ENCODE data around the gene YBEY. TPM values are rescaled to one million over a fixed set of nuclear protein-coding genes. Genes with fewer than 3 reads are reported as not detected.

YBEY gene
- total and polyA plus RNA-seq, 2 of the 13 experiments (the other 11 are each of a cell fraction or from before 2014, with no cell fraction given) = 6.5 to 8.9 TPM

DNA sequence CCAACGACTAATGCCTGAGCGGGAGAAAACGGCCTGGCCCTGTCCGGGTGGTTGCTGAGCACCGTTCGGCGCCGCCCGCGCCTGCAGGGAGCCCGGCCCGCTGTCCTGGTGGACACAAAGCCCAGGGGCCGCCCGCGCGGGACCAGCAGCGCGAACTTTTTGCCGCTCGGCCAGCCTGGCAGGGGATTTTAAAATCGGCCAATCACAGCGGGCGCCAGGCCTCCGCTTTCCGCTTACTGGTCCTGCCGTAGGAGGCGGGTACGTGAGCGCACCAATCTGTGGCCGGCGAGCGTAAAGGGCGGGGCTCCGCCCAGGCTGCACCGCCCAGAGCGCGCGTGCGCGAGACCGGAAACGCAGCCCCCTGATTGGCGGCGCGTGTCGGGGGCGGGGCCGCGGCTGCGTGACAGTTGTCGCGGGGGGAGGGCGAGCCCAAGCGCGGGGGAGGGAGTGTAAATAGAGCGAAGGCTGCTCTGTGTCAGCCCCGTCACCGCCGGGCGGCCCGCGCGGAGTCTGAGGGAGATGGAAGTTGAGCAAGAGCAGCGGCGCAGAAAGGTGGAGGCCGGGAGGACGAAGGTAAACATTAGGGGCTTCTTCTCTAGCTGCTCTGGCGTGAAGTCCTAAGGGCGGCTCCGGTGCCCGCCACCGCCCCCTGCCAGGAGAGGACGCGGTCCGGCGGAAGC is 37.7 kb downstream of the YBEY start, which contains the start of the genes C21orf58 and PCNT (continued):
- no peak for TF ChIP-seq ZNF30 (CRISPR knock-in tag; IDR thresholded peaks at IDR 0.05)
- no peak for TF ChIP-seq ZKSCAN5 (CRISPR knock-in tag; IDR thresholded peaks at IDR 0.05)
- no peak for TF ChIP-seq CHCHD3 (CRISPR knock-in tag; IDR thresholded peaks at IDR 0.05)
- peak; percentile 0; the same call in 1 of the 2 replicates for TF ChIP-seq ZSCAN29 (CRISPR knock-in tag; conservative IDR thresholded peaks at IDR 0.05)
- peak; percentile 64 for TF ChIP-seq MAX (IDR thresholded peaks at IDR 0.05)
- TF ChIP-seq SIN3A (IDR thresholded peaks at IDR 0.05; ENCODE audit: borderline replicate concordance, low read depth, low read length) = no peak
- TF ChIP-seq ZNF773 (CRISPR knock-in tag; IDR thresholded peaks at IDR 0.05; ENCODE audit: borderline replicate concordance) = peak; percentile 14; the same call in 1 of the 2 replicates
- no peak for TF ChIP-seq ZFP36 (IDR thresholded peaks at IDR 0.05; ENCODE audit: borderline replicate concordance, low read depth, low read length, partially characterized antibody)
- peak; percentile 95 for TF ChIP-seq NFYC (CRISPR knock-in tag; IDR thresholded peaks at IDR 0.05)
- no peak for TF ChIP-seq ZNF382 (CRISPR knock-in tag; IDR thresholded peaks at IDR 0.05; ENCODE audit: borderline replicate concordance)
- TF ChIP-seq ZNF619 (CRISPR knock-in tag; IDR thresholded peaks at IDR 0.05) = no peak; the same call in 1 of the 2 replicates

DNA sequence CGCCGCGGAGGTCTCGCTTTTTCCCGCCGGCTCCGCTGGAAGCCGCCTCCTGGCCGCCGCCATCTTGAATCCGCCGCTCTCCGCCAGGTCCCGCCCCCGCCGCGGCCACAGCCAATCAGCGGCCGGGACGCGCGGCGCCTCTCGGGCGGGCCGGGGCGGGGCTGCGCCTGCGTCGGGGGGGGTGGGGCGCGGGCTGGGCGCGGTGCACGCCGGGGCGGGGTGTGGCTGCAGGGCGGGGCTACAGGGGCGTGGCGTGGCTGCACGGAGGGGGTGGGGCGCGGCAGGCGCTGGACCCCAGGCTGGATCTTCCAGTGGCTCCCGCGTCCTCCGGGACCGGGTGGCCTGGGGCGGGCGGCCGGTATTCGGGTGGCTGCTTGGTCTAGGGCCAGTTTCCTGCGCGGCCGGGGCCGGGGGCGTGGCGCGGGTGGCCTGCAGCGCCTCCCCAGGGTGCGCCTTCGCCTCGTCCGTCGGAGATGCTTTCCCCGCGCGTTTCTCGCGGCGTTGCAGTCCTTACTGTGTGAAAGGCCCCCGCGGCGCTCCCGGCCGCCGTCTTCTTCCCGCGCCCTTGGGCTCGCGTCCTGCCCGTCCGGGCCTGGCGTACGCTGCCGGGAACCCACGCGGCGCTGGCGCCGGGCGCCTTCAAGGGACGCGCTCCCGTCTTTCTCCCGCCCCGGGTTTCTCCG is 38.4 kb downstream of the YBEY start:
- H3K9me3 ChIP-seq (ENCODE audit: low read length) = no peaks in the 10 kb centered on the region
- CTCF ChIA-PET (ENCODE audit: low intra/inter-chr PET ratio, low total read pairs) = no interaction called here
- TF ChIP-seq ZNF776 (CRISPR knock-in tag; IDR thresholded peaks at IDR 0.05) = peak; percentile 11; the same call in 1 of the 2 replicates
- peak in 1 of 2 experiments; percentile 54; a peak in 2 of 4 replicates for TF ChIP-seq POLR2A (IDR thresholded peaks at IDR 0.05; ENCODE audit: insufficient read depth in 1 of 2, low read depth in 2 of 2, low read length in 2 of 2)
- TF ChIP-seq CC2D1A (CRISPR knock-in tag; IDR thresholded peaks at IDR 0.05) = no peak
- TF ChIP-seq, protein P1, sequence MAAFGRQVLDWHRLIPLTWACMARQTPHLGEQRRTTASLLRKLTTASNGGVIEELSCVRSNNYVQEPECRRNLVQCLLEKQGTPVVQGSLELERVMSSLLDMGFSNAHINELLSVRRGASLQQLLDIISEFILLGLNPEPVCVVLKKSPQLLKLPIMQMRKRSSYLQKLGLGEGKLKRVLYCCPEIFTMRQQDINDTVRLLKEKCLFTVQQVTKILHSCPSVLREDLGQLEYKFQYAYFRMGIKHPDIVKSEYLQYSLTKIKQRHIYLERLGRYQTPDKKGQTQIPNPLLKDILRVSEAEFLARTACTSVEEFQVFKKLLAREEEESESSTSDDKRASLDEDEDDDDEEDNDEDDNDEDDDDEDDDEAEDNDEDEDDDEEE (CRISPR knock-in tag; IDR thresholded peaks at IDR 0.05) = 0 out of 2 replicates have a peak, but pooled peaks have one; percentile 13
- TF ChIP-seq, protein P2, sequence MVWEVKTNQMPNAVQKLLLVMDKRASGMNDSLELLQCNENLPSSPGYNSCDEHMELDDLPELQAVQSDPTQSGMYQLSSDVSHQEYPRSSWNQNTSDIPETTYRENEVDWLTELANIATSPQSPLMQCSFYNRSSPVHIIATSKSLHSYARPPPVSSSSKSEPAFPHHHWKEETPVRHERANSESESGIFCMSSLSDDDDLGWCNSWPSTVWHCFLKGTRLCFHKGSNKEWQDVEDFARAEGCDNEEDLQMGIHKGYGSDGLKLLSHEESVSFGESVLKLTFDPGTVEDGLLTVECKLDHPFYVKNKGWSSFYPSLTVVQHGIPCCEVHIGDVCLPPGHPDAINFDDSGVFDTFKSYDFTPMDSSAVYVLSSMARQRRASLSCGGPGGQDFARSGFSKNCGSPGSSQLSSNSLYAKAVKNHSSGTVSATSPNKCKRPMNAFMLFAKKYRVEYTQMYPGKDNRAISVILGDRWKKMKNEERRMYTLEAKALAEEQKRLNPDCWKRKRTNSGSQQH (CRISPR knock-in tag; IDR thresholded peaks at IDR 0.05; ENCODE audit: low read depth) = 0 out of 2 replicates have a peak, but pooled peaks have one; percentile 4
- TF ChIP-seq, protein P3, sequence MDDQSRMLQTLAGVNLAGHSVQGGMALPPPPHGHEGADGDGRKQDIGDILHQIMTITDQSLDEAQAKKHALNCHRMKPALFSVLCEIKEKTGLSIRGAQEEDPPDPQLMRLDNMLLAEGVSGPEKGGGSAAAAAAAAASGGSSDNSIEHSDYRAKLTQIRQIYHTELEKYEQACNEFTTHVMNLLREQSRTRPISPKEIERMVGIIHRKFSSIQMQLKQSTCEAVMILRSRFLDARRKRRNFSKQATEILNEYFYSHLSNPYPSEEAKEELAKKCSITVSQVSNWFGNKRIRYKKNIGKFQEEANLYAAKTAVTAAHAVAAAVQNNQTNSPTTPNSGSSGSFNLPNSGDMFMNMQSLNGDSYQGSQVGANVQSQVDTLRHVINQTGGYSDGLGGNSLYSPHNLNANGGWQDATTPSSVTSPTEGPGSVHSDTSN (CRISPR knock-in tag; IDR thresholded peaks at IDR 0.05; ENCODE audit: borderline replicate concordance) = 0 out of 2 replicates have a peak, but pooled peaks have one; percentile 42
- TF ChIP-seq TAF1 (CRISPR knock-in tag; IDR thresholded peaks at IDR 0.05) = peak; percentile 52; the same call in 1 of the 2 replicates

More for the DNA sequence above, 38.4 kb downstream of the YBEY start:
- H2AFZ ChIP-seq (ENCODE audit: low read length) = no peak overlapping the region
- FAIRE-seq (no peak), DNase-seq (ENCODE audit: low spot score) (peak; percentile 42), ATAC-seq (peak; percentile 68)
- WGBS (ENCODE audit: low lambda C conversion rate) = 0% methylated on average over 3 of the region's 98 CpGs
- H3K9ac ChIP-seq (ENCODE audit: insufficient read depth, low read depth, low read length) = peak overlapping the region; percentile 94
- H3K4me2 ChIP-seq (ENCODE audit: low read depth, low read length) = peak overlapping the region; percentile 100
- TSS peak; percentile 62 for BruUV-seq (replicated peaks)
- peak overlapping the region; percentile 99 for H3K27ac ChIP-seq (ENCODE audit: extremely low read length, insufficient read depth, low read length)
- no peaks in the 10 kb centered on the region for H4K20me1 ChIP-seq (ENCODE audit: insufficient read depth, low read length)
- no peaks in the 10 kb centered on the region; a peak in 1 of 5 replicates for H3K27me3 ChIP-seq (ENCODE audit: control insufficient read depth in 1 of 2, insufficient read depth in 2 of 2, low read length in 2 of 2)
- POLR2A ChIA-PET = interaction anchor here (0.6 to 1.0 kb wide), 3 partner anchors 71 to 351 kb away, joined by 3 read pairs; no protein-coding TSS in a partner anchor
- peaks cover 48% of the 10 kb centered on the region for H3K79me2 ChIP-seq (ENCODE audit: insufficient read depth, low read length)
- peaks cover 44% of the 10 kb centered on the region for H3K4me1 ChIP-seq (ENCODE audit: insufficient read depth, low read length)
- in situ Hi-C loops (cut with HindIII; ENCODE audit: extremely low pct_ligation_motif_present, low pct_unique_long_range_greater_than_20kb) (loop anchor here (5.0 kb wide), 1 partner anchor 37 kb away; the partner anchor contains the start of genes MCM3AP and YBEY), intact Hi-C loops (cut with micrococcal nuclease; ENCODE audit: unreplicated experiment) (loop anchor here (1.0 to 5.0 kb wide), 3 partner anchors 38 to 177 kb away; partner anchors contain the start of gene YBEY)
- peaks cover 1 to 13% of the 10 kb centered on the region in 2 experiments; a peak in 2 of 5 replicates for H3K36me3 ChIP-seq (replicated peaks in 1 of 2; ENCODE audit: control insufficient read depth in 1 of 2, insufficient read depth in 2 of 2, low read length in 2 of 2)
- H3K4me3 ChIP-seq (replicated peaks in 1 of 3; ENCODE audit: insufficient read depth in 1 of 3, low read depth in 2 of 3, low read length in 3 of 3) = peak overlapping the region; percentile 95 to 98 (median 97)
